HepG2 (cell line): ENCODE measurements around the gene AHSG. TPM values are rescaled to one million over a fixed set of nuclear protein-coding genes. Genes with fewer than 3 reads are reported as not detected.

Source experiments
- ATAC-seq: fragments of 200-7000 bp; cut with Tn5 transposase; 3 replicates; pipeline ENCODE4 v1.9.1; 2020; ENCODE audit warnings: mild to moderate bottlenecking, moderate library complexity
- BruUV-seq: library from RNA; stranded (reverse); fragments of 400-500 nt; replicated peaks from 2 replicates; lab custom pipeline; 2021; lab: Mats Ljungman, UMichigan
- CTCF ChIA-PET: fragments of 300-600 bp; formaldehyde crosslinking; extraction: SDS; loops from one replicate; lab custom pipeline; 2021; ENCODE audit warnings: low total read pairs, inconsistent platforms, low intra/inter-chr PET ratio; lab: Yijun Ruan, JAX
- POLR2A ChIA-PET: fragments of 350-600 bp; sonication (Branson Sonifier 250); formaldehyde crosslinking; loops from one replicate; lab custom pipeline; 2020; ENCODE audit warnings: antibody characterized with exemption, inconsistent platforms; lab: Yijun Ruan, JAX
- DNase-seq: peaks from one replicate; pipeline ENCODE4 v3.0.0-alpha.2; 2015; ENCODE audit warnings: low spot score
- FAIRE-seq: peaks from 3 replicates; lab custom pipeline; 2011; peaks lifted over from hg19 to GRCh38; lab: Jason Lieb, UNC
- H2AFZ ChIP-seq: one replicate; pipeline ENCODE4 v1.6.1; 2011; ENCODE audit warnings: low read length, inconsistent platforms
- H3K27ac ChIP-seq: fragments of 300-600 bp; 3 replicates; pipeline ENCODE4 v1.8.0; 2011; ENCODE audit warnings: mixed run types, mild to moderate bottlenecking, mixed read lengths, low read length, inconsistent platforms; ENCODE audit not compliant: insufficient read depth; ENCODE audit errors: extremely low read length
- H3K27me3 ChIP-seq, 2 experiments: fragments of 200-600 bp in 1 of 2; 2 replicates in 1 of 2; 3 replicates in 1 of 2; pipeline versions ENCODE4 v1.6.0 to v1.8.0; 2011; ENCODE audit warnings: low read length in 2 of 2, mild to moderate bottlenecking in 2 of 2, moderate library complexity in 2 of 2, inconsistent platforms in 1 of 2; ENCODE audit not compliant: insufficient read depth in 2 of 2, control insufficient read depth in 1 of 2
- H3K36me3 ChIP-seq, 2 experiments: fragments of 200-600 bp in 1 of 2; replicated peaks in 1 of 2; 2 replicates in 1 of 2; 3 replicates in 1 of 2; pipeline versions ENCODE4 v1.5.1 to v1.8.0; 2011; ENCODE audit warnings: low read length in 2 of 2, inconsistent platforms in 1 of 2; ENCODE audit not compliant: insufficient read depth in 2 of 2, control insufficient read depth in 1 of 2
- H3K4me1 ChIP-seq: 2 replicates; pipeline ENCODE4 v1.5.1; 2012; ENCODE audit warnings: low read length, inconsistent platforms; ENCODE audit not compliant: insufficient read depth
- H3K4me2 ChIP-seq: 2 replicates; pipeline ENCODE4 v1.6.0; 2011; ENCODE audit warnings: low read depth, low read length, inconsistent platforms
- H3K4me3 ChIP-seq, 3 experiments: fragments of 200-600 bp in 1 of 3; sonication (generic), shearing (Covaris generic) in 1 of 3; replicated peaks in 1 of 3; 2 replicates each; pipeline ENCODE4 v1.5.1; 2011 to 2016; ENCODE audit warnings: low read length in 3 of 3, inconsistent platforms in 2 of 3, low read depth in 2 of 3, mild to moderate bottlenecking in 2 of 3, control low read depth in 1 of 3, mixed read lengths in 1 of 3; ENCODE audit not compliant: insufficient read depth in 1 of 3
- H3K79me2 ChIP-seq: one replicate; pipeline ENCODE4 v1.6.1; 2011; ENCODE audit warnings: low read length, inconsistent platforms; ENCODE audit not compliant: insufficient read depth
- H3K9ac ChIP-seq: 2 replicates; pipeline ENCODE4 v1.6.0; 2011; ENCODE audit warnings: mild to moderate bottlenecking, low read depth, low read length, inconsistent platforms; ENCODE audit not compliant: insufficient read depth
- H3K9me3 ChIP-seq: 2 replicates; pipeline ENCODE4 v1.5.1; 2012; ENCODE audit warnings: mild to moderate bottlenecking, low read length
- H4K20me1 ChIP-seq: 2 replicates; pipeline ENCODE4 v1.6.0; 2011; ENCODE audit warnings: inconsistent platforms, mild to moderate bottlenecking, low read length, moderate library complexity; ENCODE audit not compliant: insufficient read depth
- AFF4 ChIP-seq: sonication (generic); formaldehyde crosslinking; IDR thresholded peaks from 2 replicates; pipeline ENCODE4 v1.4.0; 2020; ENCODE audit warnings: missing genetic modification reagents
- GATAD2A ChIP-seq: IDR thresholded peaks from 2 replicates; pipeline ENCODE4 v1.6.1; 2016
- HMGXB4 ChIP-seq, 2 experiments: sonication (generic) in 1 of 2; formaldehyde crosslinking in 1 of 2; IDR thresholded peaks; 2 replicates each; pipeline versions ENCODE4 v1.4.0 to v1.6.1; 2018 to 2020; ENCODE audit warnings: missing genetic modification reagents in 2 of 2, borderline replicate concordance in 1 of 2, low read depth in 1 of 2, mild to moderate bottlenecking in 1 of 2, missing biosample characterization in 1 of 2
- POGZ ChIP-seq: sonication (generic); formaldehyde crosslinking; IDR thresholded peaks from 2 replicates; pipeline ENCODE4 v1.4.0; 2020; ENCODE audit warnings: mild to moderate bottlenecking, missing genetic modification reagents
- RORA ChIP-seq: sonication (generic); formaldehyde crosslinking; IDR thresholded peaks from 2 replicates; pipeline ENCODE4 v1.5.0; 2020; ENCODE audit warnings: mild to moderate bottlenecking, missing genetic modification reagents, moderate library complexity
- SKI ChIP-seq: fragments of 450-650 bp; IDR thresholded peaks from one replicate; pipeline ENCODE4 v1.6.1; 2018; ENCODE audit warnings: mild to moderate bottlenecking; ENCODE audit not compliant: partially characterized antibody
- SNRNP70 ChIP-seq: fragments of 200-400 bp; formaldehyde crosslinking; IDR thresholded peaks from 2 replicates; pipeline ENCODE4 v1.6.1; 2017; ENCODE audit warnings: mild to moderate bottlenecking, low read depth, low read length, moderate library complexity
- TRIM22 ChIP-seq: fragments of 450-650 bp; IDR thresholded peaks from 2 replicates; pipeline ENCODE4 v1.6.1; 2017
- ZNF224 ChIP-seq: sonication (generic); formaldehyde crosslinking; IDR thresholded peaks from 2 replicates; pipeline ENCODE4 v1.5.0; 2020; ENCODE audit warnings: mild to moderate bottlenecking, missing genetic modification reagents
- ZNF274 ChIP-seq: sonication (generic); formaldehyde crosslinking; IDR thresholded peaks from 2 replicates; pipeline ENCODE4 v1.5.1; 2020; ENCODE audit warnings: mild to moderate bottlenecking, missing genetic modification reagents
- ZNF496 ChIP-seq: sonication (generic); formaldehyde crosslinking; IDR thresholded peaks from 2 replicates; pipeline ENCODE4 v1.8.1; 2023; ENCODE audit warnings: mild to moderate bottlenecking, moderate library complexity, missing genetic modification reagents; ENCODE audit not compliant: insufficient replicate concordance
- ZNF558 ChIP-seq: sonication (generic); formaldehyde crosslinking; IDR thresholded peaks from 2 replicates; pipeline ENCODE4 v1.9.0; 2022; ENCODE audit warnings: mild to moderate bottlenecking, missing genetic modification reagents, borderline replicate concordance
- WGBS: methylation state at CpG from one replicate; pipeline ENCODE4 v1.1.6; 2017; ENCODE audit warnings: low lambda C conversion rate; 5-methylcytosine and 5-hydroxymethylcytosine counted together
- in situ Hi-C: cut with HindIII; loops from 2 replicates; pipeline ENCODE4 v1.10.0; 2017; ENCODE audit warnings: low pct_unique_long_range_greater_than_20kb; ENCODE audit not compliant: extremely low pct_ligation_motif_present
- intact Hi-C: fragments of 100-400 bp; cut with micrococcal nuclease; formaldehyde crosslinking; loops from one replicate; pipeline ENCODE4 v1.10.0; 2022; ENCODE audit not compliant: unreplicated experiment
- polyA plus RNA-seq, 8 experiments: library from polyadenylated mRNA; depleted of rRNA in 3 of 8; stranded (reverse) in 7 of 8; unstranded in 1 of 8; fragments of >200 nt; fragmentation: Illumina TruSeq in 4 of 8; extraction: Trizol in 4 of 8; gene quantifications; 2 replicates each; pipeline versions ENCODE4 v1.2.1 to v1.2.3, GENCODE V29; 2011 to 2016; ENCODE audit warnings: low read depth in 4 of 8, missing spikeins in 1 of 8, mixed read lengths in 1 of 8; ENCODE audit not compliant: insufficient read depth in 1 of 8
- total RNA-seq, 5 experiments: library from RNA; depleted of rRNA; stranded (reverse); fragments of >200 nt; fragmentation: Illumina TruSeq; extraction: Trizol; gene quantifications; 2 replicates each; pipeline ENCODE4 v1.2.3, GENCODE V29; 2016; ENCODE audit warnings: low read depth in 1 of 5

The AHSG gene
- total and polyA plus RNA-seq, 2 of the 13 experiments (the other 11 are each of a cell fraction or from before 2014, with no cell fraction given): 2,043 to 19,152 TPM

GRCh38 chr3:186605078-186605477 lies 7.8 kb upstream of the AHSG start (continued):
- TF ChIP-seq TRIM22: no peak
- no peak for TF ChIP-seq ZNF496 (CRISPR knock-in tag)
- TF ChIP-seq, all 625 proteins: peak for 0

- ATAC-seq (peak; percentile 84), DNase-seq (peak; percentile 87), FAIRE-seq (peak; percentile 91)
- WGBS: 10% methylated on average over 4 of the region's 5 CpGs
- no peaks in the 10 kb centered on the region for H3K27me3 ChIP-seq
- no peak overlapping the region for H2AFZ ChIP-seq
- intact Hi-C loops: loop anchor here (1.0 kb wide), 1 partner anchor 8 kb away; no protein-coding TSS in a partner anchor
- H3K4me2 ChIP-seq: peak overlapping the region; percentile 69
- H3K9ac ChIP-seq: peak overlapping the region; percentile 34
- peaks cover 6% of the 10 kb centered on the region for H3K79me2 ChIP-seq
- no peaks in the 10 kb centered on the region for H3K9me3 ChIP-seq
- no peaks in the 10 kb centered on the region for H4K20me1 ChIP-seq
- no peaks in the 10 kb centered on the region for H3K36me3 ChIP-seq
- BruUV-seq: TSS peak; percentile 68
- peak overlapping the region in 2 of 3 experiments; percentile 9 to 43; a peak in 2 of 6 replicates for H3K4me3 ChIP-seq
- ChIA-PET CTCF (no interaction called here), POLR2A (interaction anchor here (1.0 to 27.1 kb wide), 4 partner anchors 5 to 178 kb away, joined by 3 to 854 read pairs (median 429); partner anchors contain the start of genes AHSG, DNAJB11 and EIF4A2)
- H3K4me1 ChIP-seq: peaks cover 98% of the 10 kb centered on the region
- H3K27ac ChIP-seq: peak overlapping the region; percentile 83
- in situ Hi-C loops: no loop called here
- TF ChIP-seq GATAD2A (CRISPR knock-in tag) (peak; percentile 97), ZNF274 (CRISPR knock-in tag) (no peak), ZNF224 (no peak), SNRNP70 (no peak), RORA (no peak), AFF4 (no peak), SKI (no peak), POGZ (CRISPR knock-in tag) (no peak), ZNF558 (CRISPR knock-in tag) (no peak), HMGXB4 (CRISPR knock-in tag; IDR thresholded peaks at IDR 0.05; ENCODE audit: borderline replicate concordance in 1 of 2, low read depth in 1 of 2) (no peak)
Observed at GRCh38 chr3:186605561-186606545, 7.0 kb upstream of the AHSG start.
